Endothelial cell of umbilical vein (primary cell): ENCODE data around the gene SEPTIN11. TPM values are rescaled to one million over a fixed set of nuclear protein-coding genes. Genes with fewer than 3 reads are reported as not detected.

Experiments
- BruUV-seq: library from RNA; stranded (reverse); fragments of 400-500 nt; replicated peaks from 2 replicates; lab custom pipeline; 2021; lab: Mats Ljungman, UMichigan
- CTCF ChIA-PET: fragments of 300-600, 350-600 bp; sonication (Branson Sonifier 250); formaldehyde crosslinking; loops from one replicate; lab custom pipeline; 2021; ENCODE audit warnings: antibody characterized with exemption, inconsistent platforms; lab: Charles Lee
- POLR2A ChIA-PET: fragments of 300-600, 350-600 bp; sonication (Branson Sonifier 250); formaldehyde crosslinking; loops from one replicate; lab custom pipeline; 2021; ENCODE audit warnings: antibody characterized with exemption, inconsistent platforms; lab: Charles Lee
- DNase-seq: peaks from one replicate; pipeline ENCODE4 v3.0.0-alpha.2; 2011; ENCODE audit warnings: low read depth, low spot score
- FAIRE-seq: peaks from 2 replicates; lab custom pipeline; 2011; peaks lifted over from hg19 to GRCh38; lab: Jason Lieb, UNC
- H2AFZ ChIP-seq: 2 replicates; pipeline ENCODE4 v1.6.0; 2012; ENCODE audit warnings: low read depth, low read length, control low read depth, inconsistent platforms
- H3K27ac ChIP-seq: 2 replicates; pipeline ENCODE4 v1.5.1; 2011; ENCODE audit warnings: low read depth, mild to moderate bottlenecking, control low read depth, low read length, moderate library complexity; ENCODE audit not compliant: insufficient read depth
- H3K27me3 ChIP-seq, 2 experiments: 2 replicates each; pipeline versions ENCODE4 v1.6.0 to v1.6.1; 2011; ENCODE audit warnings: low read length in 2 of 2, mixed read lengths in 1 of 2; ENCODE audit not compliant: control insufficient read depth in 2 of 2, insufficient read depth in 2 of 2
- H3K36me3 ChIP-seq, 2 experiments: 2 replicates in 1 of 2; 3 replicates in 1 of 2; pipeline ENCODE4 v1.5.1; 2011; ENCODE audit warnings: low read length in 2 of 2, mild to moderate bottlenecking in 1 of 2, moderate library complexity in 1 of 2; ENCODE audit not compliant: control insufficient read depth in 2 of 2, insufficient read depth in 2 of 2; ENCODE audit errors: extremely low read depth in 1 of 2
- H3K4me1 ChIP-seq: 3 replicates; pipeline ENCODE4 v1.5.1; 2011; ENCODE audit warnings: mild to moderate bottlenecking, low read length; ENCODE audit not compliant: control insufficient read depth, insufficient read depth; ENCODE audit errors: extremely low read depth
- H3K4me2 ChIP-seq: 2 replicates; pipeline ENCODE4 v1.6.1; 2011; ENCODE audit warnings: low read length, control low read depth, mixed read lengths; ENCODE audit not compliant: insufficient read depth
- H3K4me3 ChIP-seq, 3 experiments: fragments of 200-600 bp in 1 of 3; sonication (generic), shearing (Covaris generic) in 1 of 3; replicated peaks in 1 of 3; 2 replicates each; pipeline ENCODE4 v1.5.1; 2011 to 2016; ENCODE audit warnings: control low read depth in 3 of 3, low read length in 3 of 3, mild to moderate bottlenecking in 2 of 3, inconsistent platforms in 1 of 3, low read depth in 1 of 3, moderate library complexity in 1 of 3; ENCODE audit not compliant: insufficient read depth in 1 of 3
- H3K79me2 ChIP-seq: 2 replicates; pipeline ENCODE4 v1.6.0; 2012; ENCODE audit warnings: low read length, inconsistent platforms; ENCODE audit not compliant: control insufficient read depth, insufficient read depth
- H3K9ac ChIP-seq: replicated peaks from 2 replicates; pipeline ENCODE3; 2011; ENCODE audit warnings: low read length, control low read depth; ENCODE audit not compliant: insufficient read depth; ENCODE audit errors: extremely low read depth
- H3K9me1 ChIP-seq: replicated peaks from 3 replicates; pipeline ENCODE4 v1.6.0; 2011; ENCODE audit warnings: mild to moderate bottlenecking, low read length; ENCODE audit not compliant: control insufficient read depth, insufficient read depth; ENCODE audit errors: extremely low read depth
- H3K9me3 ChIP-seq: replicated peaks from 2 replicates; pipeline ENCODE4 v1.5.1; 2012; ENCODE audit warnings: low read length, inconsistent platforms; ENCODE audit not compliant: control insufficient read depth, insufficient read depth
- H4K20me1 ChIP-seq: replicated peaks from 2 replicates; pipeline ENCODE3; 2011; ENCODE audit warnings: mild to moderate bottlenecking, low read length; ENCODE audit not compliant: control insufficient read depth, insufficient read depth; ENCODE audit errors: extremely low read depth
- CTCF ChIP-seq, 2 donors: IDR thresholded peaks; 1 replicate in 1 of 2; 2 replicates in 1 of 2; pipeline ENCODE4 v1.5.1; 2011; ENCODE audit warnings: low read length in 2 of 2, mild to moderate bottlenecking in 2 of 2, moderate library complexity in 2 of 2, control low read depth in 1 of 2, inconsistent platforms in 1 of 2, low read depth in 1 of 2; ENCODE audit not compliant: insufficient read depth in 1 of 2; ENCODE audit errors: extremely low read depth in 1 of 2
- EZH2 ChIP-seq: IDR thresholded peaks from 2 replicates; pipeline ENCODE4 v1.6.1; 2012; ENCODE audit warnings: borderline replicate concordance, low read depth, mild to moderate bottlenecking, moderate library complexity, low read length, inconsistent platforms; ENCODE audit not compliant: severe bottlenecking
- FOS ChIP-seq: IDR thresholded peaks from 2 replicates; pipeline ENCODE4 v1.6.1; 2011; ENCODE audit warnings: mild to moderate bottlenecking, low read length, moderate library complexity, borderline replicate concordance; ENCODE audit not compliant: insufficient read depth
- GATA2 ChIP-seq: IDR thresholded peaks from 2 replicates; pipeline ENCODE4 v1.7.0; 2011; ENCODE audit warnings: low read depth, mild to moderate bottlenecking, moderate library complexity, mixed read lengths, low read length; ENCODE audit not compliant: insufficient read length, insufficient read depth
- JUN ChIP-seq: IDR thresholded peaks from 2 replicates; pipeline ENCODE4 v1.6.1; 2011; ENCODE audit warnings: borderline replicate concordance, low read depth; ENCODE audit not compliant: insufficient read length, insufficient read depth
- MAX ChIP-seq: IDR thresholded peaks from 2 replicates; pipeline ENCODE4 v1.6.1; 2011; ENCODE audit not compliant: insufficient read depth, insufficient read length
- MYC ChIP-seq: IDR thresholded peaks from one replicate; pipeline ENCODE4 v1.6.1; 2011; ENCODE audit warnings: mild to moderate bottlenecking, low read depth, low read length
- POLR2A ChIP-seq: IDR thresholded peaks from 2 replicates; pipeline ENCODE4 v1.6.1; 2012; ENCODE audit warnings: low read depth, mild to moderate bottlenecking, control low read depth, low read length
- POLR2AphosphoS5 ChIP-seq: IDR thresholded peaks from 2 replicates; pipeline ENCODE4 v1.6.1; 2012; ENCODE audit warnings: low read depth, mild to moderate bottlenecking, control low read depth, low read length, moderate library complexity; ENCODE audit not compliant: insufficient read depth
- dilution Hi-C: fragments of 300-500 bp; cut with MboI; formaldehyde crosslinking; loops from one replicate; pipeline ENCODE4 v1.15.0; 2019; ENCODE audit warnings: low sequenced_read_pairs; ENCODE audit not compliant: extremely low pct_ligation_motif_present
- intact Hi-C: fragments of 100-400 bp; cut with micrococcal nuclease; formaldehyde crosslinking; loops from one replicate; pipeline ENCODE4 v1.10.0; 2022
- polyA plus RNA-seq, 4 experiments: library from polyadenylated mRNA; depleted of rRNA in 3 of 4; stranded (reverse) in 3 of 4; unstranded in 1 of 4; fragments of >200 nt; gene quantifications; 2 replicates each; pipeline versions ENCODE4 v1.2.1 to v1.2.3, GENCODE V29; 2011 to 2012; ENCODE audit warnings: missing spikeins in 1 of 4
- total RNA-seq: library from RNA; stranded (reverse); gene quantifications from 2 replicates; pipeline ENCODE4 v1.2.3, GENCODE V29; 2021

The SEPTIN11 gene
- total and polyA plus RNA-seq, 2 donors (not counting 3 experiments of a cell fraction or from before 2014, with no cell fraction given): 69.4 to 202 TPM

GRCh38 chr4:76996445-76996844, 46.9 kb downstream of the SEPTIN11 start:
- intact Hi-C loops: no loop called here
- Histone ChIP-seq H3K27ac (no peak overlapping the region), H3K27me3 (no peaks in the 10 kb centered on the region), H3K36me3 (peaks cover 7 to 13% of the 10 kb centered on the region in 2 experiments), H2AFZ (no peak overlapping the region), H3K4me1 (peaks cover 4% of the 10 kb centered on the region), H4K20me1 (no peaks in the 10 kb centered on the region), H3K4me3 (no peak overlapping the region), H3K4me2 (no peak overlapping the region), H3K9me1 (no peaks in the 10 kb centered on the region), H3K79me2 (peaks cover 10% of the 10 kb centered on the region), H3K9ac (no peak overlapping the region), H3K9me3 (no peaks in the 10 kb centered on the region)
- ChIA-PET POLR2A (no interaction called here), CTCF (interaction anchor here (0.8 to 1.8 kb wide), 4 partner anchors 9 to 239 kb away, joined by 3 to 10 read pairs (median 4); no protein-coding TSS in a partner anchor)
- dilution Hi-C loops: no loop called here
- FAIRE-seq (no peak), DNase-seq (no peak)
- no TSS peak for BruUV-seq
- no peak for TF ChIP-seq FOS
- no peak for TF ChIP-seq EZH2
- TF ChIP-seq MYC: no peak
- no peak for TF ChIP-seq POLR2A
- no peak for TF ChIP-seq MAX
- TF ChIP-seq JUN: no peak
- no peak for TF ChIP-seq POLR2AphosphoS5
- no peak for TF ChIP-seq CTCF (IDR thresholded peaks at IDR 0.05; ENCODE audit: extremely low read depth in 1 of 2, insufficient read depth in 1 of 2, low read depth in 1 of 2, low read length in 2 of 2)
- no peak for TF ChIP-seq GATA2
